Ovary (tissue), 9 donors: ENCODE results near the gene SH3BP4. TPM values are rescaled to one million over a fixed set of nuclear protein-coding genes. Genes with fewer than 3 reads are reported as not detected.

Experiments used
- DNase-seq, 5 donors: peaks; one replicate each; pipeline ENCODE4 v3.0.0-alpha.2; 2019 to 2020
- H3K27ac ChIP-seq, 2 donors: fragments of 200-600 bp; one replicate each; pipeline versions ENCODE4 v1.5.1 to v1.8.0; 2019 to 2022
- H3K27me3 ChIP-seq: fragments of 200-600 bp; one replicate; pipeline ENCODE4 v1.8.0; 2022
- H3K36me3 ChIP-seq: fragments of 200-600 bp; sonication (generic); one replicate; pipeline ENCODE4 v1.5.1; 2019
- H3K4me1 ChIP-seq: one replicate; pipeline ENCODE4 v1.8.1; 2013; ENCODE audit warnings: mild to moderate bottlenecking, moderate library complexity; ENCODE audit not compliant: insufficient read depth
- H3K4me3 ChIP-seq: fragments of 200-600 bp; sonication (generic); one replicate; pipeline ENCODE4 v1.5.1; 2017
- H3K9me3 ChIP-seq, 2 donors: fragments of 200-600 bp in 1 of 2; sonication (generic) in 1 of 2; one replicate each; pipeline versions ENCODE4 v1.5.1 to v1.8.1; 2013 to 2019; ENCODE audit warnings: mild to moderate bottlenecking in 1 of 2, moderate library complexity in 1 of 2
- CTCF ChIP-seq, 3 donors: fragments of 450-650 bp in 2 of 3; fragments of 200-600 bp in 1 of 3; IDR thresholded peaks; one replicate each; pipeline versions ENCODE4 v1.5.1 to v1.8.0; 2016 to 2022; ENCODE audit warnings: antibody characterized with exemption in 3 of 3, mild to moderate bottlenecking in 1 of 3
- EP300 ChIP-seq: sonication (generic); formaldehyde crosslinking; IDR thresholded peaks from one replicate; pipeline ENCODE4 v1.6.1; 2017; ENCODE audit warnings: antibody characterized with exemption
- POLR2A ChIP-seq: fragments of 450-650 bp; IDR thresholded peaks from one replicate; pipeline ENCODE4 v1.6.1; 2017; ENCODE audit warnings: antibody characterized with exemption, mild to moderate bottlenecking, moderate library complexity
- WGBS, 3 donors: extraction: QIAGEN DNeasy Blood & Tissue Kit in 1 of 3; methylation state at CpG; one replicate each; pipeline versions ENCODE4 v1.1.5 to v1.1.7; 2013 to 2017; 5-methylcytosine and 5-hydroxymethylcytosine counted together
- intact Hi-C, 4 donors: fragments of 100-400 bp; cut with DNase I; formaldehyde crosslinking; loops; one replicate each; pipeline versions ENCODE4 v1.11.0 to v1.15.1; 2022 to 2023
- polyA plus RNA-seq, 2 donors: library from polyadenylated mRNA; stranded (reverse); fragments of 200-250 nt in 1 of 2; fragments of 350-450 nt in 1 of 2; fragmentation: Illumina TruSeq in 1 of 2; extraction: RNeasy Lipid Tissue Mini Kit (QIAGEN cat#74804) in 1 of 2; gene quantifications; one replicate each; pipeline ENCODE4 v1.2.3, GENCODE V29; 2013 to 2014
- total RNA-seq, 7 donors: library from RNA; depleted of rRNA in 2 of 7; stranded (reverse); fragments of >200 nt in 2 of 7; fragmentation: NEBNext Ultra II Directional in 3 of 7; extraction: Animal tissue kit (Norgen Biotek cat#: 25700) in 3 of 7; gene quantifications; one replicate each; pipeline versions ENCODE4 v1.1.0 to v1.2.4, GENCODE V29; 2016 to 2023
- donor health status: DM: no; HTN: no; CAD: no; lungs with moderate emphysema.
- donor health status: DM: no; HTN: no; CAD: no.
- donor health status: Bipolar disorder and iron deficiency.
- donor health status: DM: yes; HTN: yes; CAD: no.
- donor health status: DM: no; HTN: no; CAD: no.
- donor health status: DM: yes; HTN: yes; CAD: no.

Gene SH3BP4
- total and polyA plus RNA-seq, 9 donors = 20.3 to 44.9 (median 36.9) TPM

- H3K9me3 ChIP-seq = no peaks in the 10 kb centered on the region
- no peak overlapping the region for H3K27ac ChIP-seq
- intact Hi-C loops = no loop called here
- H3K4me1 ChIP-seq = peaks cover 2% of the 10 kb centered on the region
- H3K4me3 ChIP-seq = no peak overlapping the region
- H3K36me3 ChIP-seq = no peaks in the 10 kb centered on the region
- 27 to 35% (median 28%) methylated on average over 4 of the region's 4 CpGs for WGBS, 3 donors
- no peak for TF ChIP-seq POLR2A
- no peak for TF ChIP-seq CTCF (IDR thresholded peaks at IDR 0.05)
- no peak for TF ChIP-seq EP300
- DNase-seq = no peak
- H3K27me3 ChIP-seq = no peaks in the 10 kb centered on the region
These were observed 115.1 kb downstream of the SH3BP4 start for GRCh38 chr2:235066895-235067294.

- WGBS, 3 donors = 88 to 96% (median 93%) methylated on average over 3 of the region's 3 CpGs
These were observed 116.9 kb downstream of the SH3BP4 start for GRCh38 chr2:235068701-235069100.

GRCh38 chr2:235070063-235070706 is 118.4 kb downstream of the SH3BP4 start:
- H3K4me1 ChIP-seq = peaks cover 2% of the 10 kb centered on the region
- intact Hi-C loops = no loop called here

More at GRCh38 chr2:235068701-235069100, 116.9 kb downstream of the SH3BP4 start:
- no peaks in the 10 kb centered on the region for H3K9me3 ChIP-seq
- no peak overlapping the region for H3K27ac ChIP-seq
- H3K4me3 ChIP-seq = no peak overlapping the region
- H3K4me1 ChIP-seq = peaks cover 2% of the 10 kb centered on the region
- intact Hi-C loops = no loop called here
- H3K36me3 ChIP-seq = no peaks in the 10 kb centered on the region
- TF ChIP-seq EP300 = no peak
- TF ChIP-seq CTCF (IDR thresholded peaks at IDR 0.05) = no peak
- TF ChIP-seq POLR2A = no peak
- no peak for DNase-seq
- no peaks in the 10 kb centered on the region for H3K27me3 ChIP-seq

GRCh38 chr2:235073868-235074413 is 122.1 kb downstream of the SH3BP4 start:
- DNase-seq = no peak
- H3K9me3 ChIP-seq = no peaks in the 10 kb centered on the region
- H3K4me1 ChIP-seq = no peaks in the 10 kb centered on the region
- 55 to 62% (median 56%) methylated on average over 6 of the region's 6 CpGs for WGBS, 3 donors
- no peak overlapping the region for H3K4me3 ChIP-seq
- no peaks in the 10 kb centered on the region for H3K27me3 ChIP-seq
- intact Hi-C loops = no loop called here
- no peaks in the 10 kb centered on the region for H3K36me3 ChIP-seq
- H3K27ac ChIP-seq = no peak overlapping the region
- TF ChIP-seq POLR2A = no peak
- TF ChIP-seq EP300 = no peak
- TF ChIP-seq CTCF (IDR thresholded peaks at IDR 0.05) = no peak

More at GRCh38 chr2:235070063-235070706, 118.4 kb downstream of the SH3BP4 start:
- no peaks in the 10 kb centered on the region for H3K27me3 ChIP-seq
- H3K4me3 ChIP-seq = no peak overlapping the region
- H3K9me3 ChIP-seq = no peaks in the 10 kb centered on the region
- no peaks in the 10 kb centered on the region for H3K36me3 ChIP-seq
- no peak for DNase-seq
- TF ChIP-seq CTCF (IDR thresholded peaks at IDR 0.05) (no peak), EP300 (no peak), POLR2A (no peak)
- no peak overlapping the region for H3K27ac ChIP-seq
